MV-4-11 (cell line): ENCODE measurements around the gene MSH3.
"Not testable (repeated sequence)": the region's sequence is repeated elsewhere in the genome, so short reads cannot be mapped to it uniquely, and the experiment has no call there.

Source experiments
- DNase-seq: peaks from one replicate; lab custom pipeline; 2025; lab: John Stamatoyannopoulos, UW

MSH3 gene

DNA sequence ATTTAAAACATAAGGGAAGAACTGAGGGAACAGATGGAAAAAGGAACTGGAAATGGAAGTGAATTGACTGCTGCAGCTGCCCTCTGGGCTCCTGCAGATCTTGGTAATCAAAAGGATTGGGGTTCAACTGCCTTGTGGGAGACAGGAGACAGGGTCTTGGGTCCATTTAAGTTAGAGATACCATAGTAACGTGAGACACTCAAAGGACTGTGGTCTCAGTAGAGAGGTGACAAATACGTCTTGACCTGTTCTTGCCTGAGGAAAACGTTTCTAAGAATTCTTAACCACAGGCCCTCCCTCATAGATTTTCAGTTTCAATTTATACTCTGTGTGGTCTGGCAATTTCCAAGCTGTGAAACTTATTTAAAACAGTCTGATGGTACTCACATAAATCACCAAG, 101.2 kb downstream of the MSH3 start:
- peak; percentile 88 for DNase-seq

DNA sequence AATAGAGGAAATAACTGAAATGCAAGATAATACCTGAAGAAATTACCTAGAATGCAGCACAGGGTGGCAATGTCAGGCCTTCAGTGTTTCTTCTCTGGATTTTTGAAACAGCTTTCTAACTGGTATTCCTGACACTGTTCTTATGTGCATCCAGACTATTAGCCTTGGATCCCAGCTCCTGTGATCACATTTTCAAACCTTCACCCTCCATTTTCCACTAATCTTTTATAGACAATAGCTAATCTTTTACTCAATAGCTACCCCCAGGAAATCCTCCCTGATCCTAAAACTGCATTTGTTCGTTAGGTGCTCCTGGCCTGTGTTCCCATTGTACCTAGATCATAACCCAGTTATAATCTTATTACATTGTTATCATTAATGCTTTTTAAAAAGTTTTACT, 101.8 kb downstream of the MSH3 start:
- no peak for DNase-seq

DNA sequence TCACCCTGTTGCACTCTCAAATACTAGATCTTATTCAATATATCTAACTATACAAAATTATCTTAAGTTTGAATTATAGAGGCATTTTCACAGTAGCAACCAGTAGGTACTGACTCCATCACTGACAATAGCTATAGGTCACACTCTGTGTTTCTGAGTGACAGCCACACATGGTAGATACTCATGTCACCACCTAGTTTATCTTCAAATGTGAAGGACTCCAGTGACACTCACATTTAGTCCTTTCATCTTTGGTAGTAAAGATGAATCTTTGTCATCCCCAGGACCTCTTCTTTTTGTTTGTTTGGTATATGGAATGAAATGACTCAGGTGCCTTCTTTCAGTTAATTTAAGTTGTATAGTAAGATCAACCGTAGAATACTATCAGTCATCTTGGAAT, 102.8 kb downstream of the MSH3 start:
- DNase-seq, result no peak

DNA sequence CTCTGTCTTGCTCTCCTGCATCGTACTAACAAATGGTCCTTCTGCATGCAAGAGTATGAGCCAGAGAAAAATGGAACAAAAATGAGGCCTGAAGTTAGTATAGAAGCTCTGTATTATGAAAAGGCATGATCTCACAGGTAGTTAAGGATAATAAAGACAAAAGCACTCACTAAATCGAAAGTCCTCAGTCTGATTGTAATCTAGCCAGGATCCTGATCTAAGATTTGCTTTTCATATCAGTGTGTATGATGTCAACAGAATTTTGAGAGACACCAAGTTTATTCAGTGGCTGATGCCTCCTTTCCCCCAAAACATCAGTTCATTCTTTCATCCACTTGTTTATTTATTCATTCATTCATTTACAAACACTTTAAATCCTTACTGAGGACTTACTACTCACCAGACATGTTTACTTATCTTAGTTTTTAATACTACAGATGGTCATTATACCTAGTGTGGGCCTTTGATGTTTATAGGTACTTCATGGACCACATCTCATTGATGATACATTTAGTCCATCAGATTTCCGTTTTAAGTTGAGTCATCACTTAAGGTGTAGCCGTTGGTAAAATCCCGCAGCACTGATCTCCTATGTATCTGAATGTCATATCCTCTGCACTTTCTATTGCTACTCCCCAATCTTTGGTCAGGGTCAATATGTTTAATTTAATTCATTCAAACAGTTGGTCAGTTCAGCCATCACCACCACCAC, 105.6 kb downstream of the MSH3 start:
- no peak for DNase-seq

DNA sequence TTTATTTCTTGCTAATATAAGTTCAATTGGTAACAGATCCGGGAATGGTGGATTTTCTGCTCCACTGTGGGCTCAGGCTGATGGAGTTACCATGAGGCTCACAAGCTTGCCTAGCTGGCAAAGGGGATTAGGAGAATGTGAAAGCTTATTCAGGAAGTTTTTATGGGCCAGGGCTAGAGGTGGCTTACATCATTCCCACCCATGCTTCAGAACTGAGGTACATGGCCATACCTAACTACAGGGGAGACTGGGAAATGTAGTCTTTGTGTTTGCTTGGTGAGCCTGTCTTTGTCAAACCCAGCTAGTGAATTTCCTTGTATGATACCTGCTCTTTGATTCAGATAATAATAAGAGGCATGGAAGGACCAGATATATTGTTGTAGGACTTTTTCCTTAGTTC, 106.2 kb downstream of the MSH3 start:
- no peak for DNase-seq

DNA sequence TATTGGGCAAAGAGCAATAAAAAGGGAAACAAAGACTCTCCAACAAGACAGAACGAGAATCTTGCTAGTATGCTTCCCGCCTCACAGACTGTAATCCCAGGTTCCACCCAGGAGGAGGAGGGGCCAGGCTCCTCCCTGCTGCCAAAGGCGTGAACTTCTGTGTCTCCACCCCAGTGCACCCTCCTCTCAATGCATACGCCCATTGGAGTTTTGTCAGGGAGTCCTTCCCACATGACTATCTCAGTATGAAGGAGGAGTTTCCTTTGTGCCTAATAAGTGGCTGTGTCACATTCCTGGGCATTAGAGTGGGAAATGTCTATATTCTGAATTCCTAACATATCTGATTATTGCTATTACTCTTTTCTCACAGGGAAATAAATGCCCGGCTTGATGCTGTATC, 106.7 kb downstream of the MSH3 start:
- no peak for DNase-seq

DNA sequence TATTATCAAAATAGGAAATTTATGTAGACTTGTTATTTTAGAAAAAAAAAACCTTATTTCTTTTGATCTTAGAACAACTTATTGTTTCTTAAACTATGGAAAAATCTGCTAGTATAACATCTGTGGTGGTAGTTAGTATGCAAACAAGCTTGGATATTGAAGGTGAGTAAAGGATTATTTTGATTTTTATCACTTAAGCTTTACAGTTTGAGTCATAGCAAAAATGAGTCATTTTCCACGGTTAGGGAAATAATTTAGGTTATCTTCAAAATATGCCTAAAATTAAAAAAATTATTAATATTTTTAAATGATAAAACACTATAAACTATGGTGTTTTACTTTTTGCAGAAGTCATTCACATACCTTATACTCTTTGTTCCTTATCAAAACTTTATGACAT, 107.5 kb downstream of the MSH3 start:
- no peak for DNase-seq

DNA sequence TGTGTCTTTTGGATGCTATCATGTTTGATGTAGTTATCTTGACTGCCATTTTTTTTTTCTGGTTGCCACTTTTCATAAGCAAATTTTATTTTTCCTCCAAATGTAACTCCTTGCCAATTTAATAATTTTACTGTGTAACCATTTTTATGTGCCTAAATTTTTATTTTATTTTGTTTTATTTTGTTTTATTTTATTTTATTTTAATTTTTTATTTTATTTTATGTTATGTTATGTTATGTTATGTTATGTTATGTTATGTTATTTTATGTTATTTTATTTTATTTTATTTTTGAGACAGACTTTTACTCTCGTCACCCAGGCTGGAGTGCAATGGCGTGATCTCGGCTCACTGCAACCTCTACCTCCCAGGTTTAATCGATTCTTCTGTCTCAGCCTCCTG, 108.1 kb downstream of the MSH3 start:
- no peak for DNase-seq

DNA sequence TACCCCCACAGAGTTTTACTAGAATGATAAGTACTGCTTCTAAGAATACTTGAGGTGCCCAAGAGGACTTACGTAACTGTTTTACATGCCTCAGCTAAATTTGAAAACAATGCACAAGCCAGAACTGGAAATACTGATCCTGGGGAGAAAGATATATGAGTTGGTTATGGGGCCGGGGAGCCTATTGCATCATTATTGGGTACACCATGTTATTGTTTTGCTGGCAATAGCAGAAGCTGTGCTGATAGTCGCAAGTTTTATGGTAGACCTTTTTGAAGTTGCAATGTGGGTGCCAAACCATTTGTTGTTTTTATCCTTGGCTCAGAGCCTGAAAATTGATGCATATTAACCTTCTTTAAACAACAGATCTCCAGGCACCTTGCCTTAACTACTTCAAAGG, 108.8 kb downstream of the MSH3 start:
- peak; percentile 53 for DNase-seq

DNA sequence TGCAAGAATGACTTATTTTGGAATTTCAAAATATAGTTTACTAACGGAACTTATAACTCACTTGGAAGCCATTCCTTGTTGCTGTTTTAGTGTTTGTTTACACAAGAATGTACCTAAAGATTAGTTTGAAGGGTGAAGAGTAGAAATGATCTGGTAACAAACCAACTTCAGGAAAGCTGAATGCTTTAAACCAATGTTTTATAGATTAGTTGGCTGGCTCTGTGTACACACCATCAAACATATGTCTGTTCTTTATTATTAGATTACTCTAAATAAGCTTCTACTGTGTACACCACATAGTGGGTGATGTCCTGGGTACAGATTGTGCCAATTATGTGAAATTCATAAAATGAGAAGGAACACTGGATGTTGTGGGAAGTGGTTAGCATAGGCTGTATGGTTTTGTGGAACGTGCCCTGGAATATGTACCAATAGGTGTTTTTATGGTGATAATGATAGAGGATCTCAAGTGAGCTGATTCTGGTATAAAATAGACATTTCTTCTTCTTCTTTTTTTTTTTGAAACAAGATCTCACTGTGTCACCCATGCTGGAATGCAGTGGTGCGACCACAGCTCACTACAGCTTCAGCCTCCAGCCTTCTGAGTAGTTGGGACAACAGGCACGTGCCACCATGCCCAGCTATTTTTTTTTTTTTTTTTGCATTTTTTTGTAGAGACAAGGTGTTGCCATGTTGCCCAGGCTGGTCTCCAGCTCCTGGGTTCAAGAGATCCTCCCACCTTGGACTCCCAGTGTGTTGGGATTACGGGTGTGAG, 109.6 kb downstream of the MSH3 start:
- no peak for DNase-seq

DNA sequence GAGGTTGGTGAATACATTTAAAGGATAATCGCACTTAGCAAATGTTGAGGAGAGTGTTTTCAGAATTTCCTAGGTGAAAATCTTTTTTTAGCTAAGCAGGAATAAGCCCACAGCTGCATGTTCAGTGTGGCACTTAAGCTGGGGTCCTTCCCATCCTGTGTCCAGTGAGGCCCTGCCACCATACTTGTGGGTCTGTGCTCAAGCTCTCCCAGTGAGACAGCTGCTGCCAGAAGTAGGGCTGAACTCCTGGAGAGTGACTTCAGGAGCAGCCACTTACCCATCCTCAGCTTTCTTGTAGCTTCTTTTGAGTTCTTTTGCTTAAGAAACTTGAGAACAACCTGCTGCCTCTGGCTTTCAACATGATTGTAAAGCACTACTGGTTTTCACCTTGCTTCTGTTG, 110.3 kb downstream of the MSH3 start:
- no peak for DNase-seq

DNA sequence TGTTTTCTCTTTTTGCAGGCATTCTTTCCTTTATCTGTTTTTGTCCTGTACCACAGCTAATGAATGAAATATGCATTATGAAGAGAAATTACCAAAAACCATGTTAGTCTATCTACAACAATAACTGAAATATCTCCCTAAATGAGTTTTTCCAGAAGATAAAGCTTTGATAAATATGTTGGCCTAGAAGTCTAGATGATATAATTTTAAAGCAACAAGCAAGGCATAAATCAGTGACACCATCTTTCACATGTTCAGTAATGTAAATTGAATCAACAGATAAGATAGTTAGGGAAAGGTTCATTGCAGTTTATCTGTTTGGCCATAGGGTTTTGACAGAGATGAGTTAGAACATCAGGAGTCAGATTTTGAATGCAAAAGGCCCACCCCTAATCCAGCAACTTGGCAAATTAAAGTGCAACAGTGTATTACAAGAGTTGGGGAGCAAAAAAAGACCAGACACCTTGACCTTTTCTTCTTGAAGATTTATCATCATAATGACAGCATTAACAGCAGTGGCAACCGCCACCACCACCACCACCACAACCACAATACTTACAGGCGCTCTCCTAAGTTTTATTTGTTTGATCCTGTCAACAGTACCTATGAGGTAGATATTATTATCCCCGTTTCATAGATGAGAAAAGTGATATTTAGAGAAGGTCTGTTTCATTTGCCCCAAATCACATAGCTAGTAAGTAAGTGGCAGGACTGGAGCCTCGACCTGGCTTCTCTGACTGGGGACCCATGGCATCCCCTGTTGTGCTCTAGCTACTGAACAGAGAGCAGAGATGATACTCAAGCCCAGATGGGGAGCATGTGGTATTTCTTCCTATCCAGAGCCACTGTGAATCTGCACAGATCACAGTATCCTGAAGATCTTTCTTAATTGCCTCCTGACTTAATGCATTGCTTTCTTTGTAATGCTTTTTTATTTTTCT, 123.2 kb downstream of the MSH3 start:
- no peak for DNase-seq

DNA sequence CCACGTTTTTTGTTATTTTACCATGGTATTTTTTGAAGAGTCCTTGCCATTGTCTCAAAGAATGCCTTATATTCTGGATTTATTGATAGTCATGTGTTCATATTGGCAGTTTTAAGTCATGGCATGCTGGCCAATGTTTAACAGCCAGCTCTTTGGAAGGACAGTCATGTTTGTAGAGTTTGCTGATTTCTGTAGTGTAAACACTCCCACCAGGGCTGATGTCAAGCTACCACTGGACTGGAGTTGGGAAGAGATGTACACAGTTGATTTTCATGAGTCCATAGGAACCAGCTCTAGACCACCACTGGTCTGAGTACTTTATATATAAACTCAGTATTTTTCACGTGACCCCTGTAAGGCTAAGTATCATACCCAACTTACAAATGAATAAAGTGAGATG, 125.6 kb downstream of the MSH3 start:
- no peak for DNase-seq

DNA sequence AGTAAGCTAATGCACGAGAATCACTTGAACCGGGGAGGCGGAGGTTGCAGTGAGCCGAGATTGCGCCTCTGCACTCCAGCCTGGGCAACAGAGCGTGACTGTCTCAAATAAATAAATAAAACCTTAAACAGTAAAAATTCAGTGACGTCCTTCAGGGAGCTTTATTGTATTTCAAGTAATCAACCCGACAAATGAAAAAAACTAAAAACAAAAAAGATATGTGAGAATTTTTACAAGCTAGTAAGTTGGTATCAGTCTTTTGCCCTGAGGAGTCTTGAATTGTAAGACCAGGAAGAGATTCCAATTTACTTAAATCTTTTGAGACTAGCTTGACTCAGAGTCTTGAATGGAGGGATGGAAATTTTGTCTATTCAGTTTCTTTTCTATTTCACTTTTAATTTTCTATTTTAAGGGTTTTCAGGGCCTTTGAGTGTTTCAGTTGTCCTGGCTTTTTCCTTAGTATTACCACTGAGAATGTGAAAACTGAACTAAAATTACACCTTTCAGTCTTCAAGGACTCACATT, 126.4 kb downstream of the MSH3 start:
- no peak for DNase-seq

DNA sequence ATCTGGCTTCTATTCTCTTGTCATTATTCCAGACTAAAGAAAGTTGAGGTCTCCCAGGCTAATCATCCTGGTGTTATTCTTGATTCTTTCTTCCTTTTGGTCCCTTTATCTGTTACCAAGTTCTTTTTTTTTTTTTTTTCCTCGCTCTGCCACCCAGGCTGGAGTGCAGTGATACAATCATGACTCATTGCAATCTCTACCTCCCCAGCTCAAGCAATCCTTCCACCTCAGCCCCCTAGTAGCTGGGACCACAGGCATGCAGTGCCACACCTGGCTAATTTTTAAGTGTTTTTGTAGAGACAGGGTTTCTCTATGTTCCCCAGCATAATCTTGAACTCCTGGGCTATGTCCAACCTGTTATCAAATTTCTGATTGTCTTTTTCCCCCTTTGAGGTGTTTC, 126.9 kb downstream of the MSH3 start:
- DNase-seq, result no peak

DNA sequence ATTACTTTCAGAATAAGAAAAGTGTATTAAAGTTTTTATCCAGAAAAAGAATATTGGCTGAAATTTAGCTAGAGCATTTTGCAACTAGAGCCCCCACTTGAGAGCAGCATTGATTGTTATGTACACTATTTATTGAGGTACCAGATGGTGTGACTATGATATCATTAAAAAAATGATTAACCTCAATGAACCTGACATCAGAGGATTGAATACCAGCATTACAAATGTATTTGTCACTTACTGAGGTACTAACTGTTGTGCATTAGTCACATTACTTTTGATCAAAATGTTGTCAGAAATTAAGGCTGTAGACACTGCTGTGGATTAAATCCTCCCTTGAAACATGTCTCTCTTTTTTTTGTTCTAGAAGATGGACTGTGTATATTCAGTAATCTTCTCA, 128.2 kb downstream of the MSH3 start:
- no peak for DNase-seq

DNA sequence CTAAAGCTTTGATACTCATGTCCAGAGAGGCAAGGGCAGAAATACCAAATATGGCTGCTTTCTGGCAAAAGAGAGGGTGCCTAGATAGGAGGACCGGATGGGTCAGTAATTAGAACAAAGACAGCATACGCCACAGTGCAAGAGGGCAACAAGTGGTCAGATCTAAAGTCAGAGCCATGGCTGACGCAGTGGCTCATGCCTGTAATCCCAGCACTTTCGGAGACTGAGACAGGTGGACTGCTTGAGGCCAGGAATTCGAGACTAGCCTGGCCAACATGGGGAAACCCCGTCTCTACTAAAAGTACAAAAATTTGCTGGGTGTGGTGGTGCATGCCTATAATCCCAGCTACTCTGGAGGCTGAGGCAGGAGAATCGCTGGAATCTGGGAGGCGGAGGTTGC, 129.3 kb downstream of the MSH3 start:
- DNase-seq, result not testable (repeated sequence)

DNA sequence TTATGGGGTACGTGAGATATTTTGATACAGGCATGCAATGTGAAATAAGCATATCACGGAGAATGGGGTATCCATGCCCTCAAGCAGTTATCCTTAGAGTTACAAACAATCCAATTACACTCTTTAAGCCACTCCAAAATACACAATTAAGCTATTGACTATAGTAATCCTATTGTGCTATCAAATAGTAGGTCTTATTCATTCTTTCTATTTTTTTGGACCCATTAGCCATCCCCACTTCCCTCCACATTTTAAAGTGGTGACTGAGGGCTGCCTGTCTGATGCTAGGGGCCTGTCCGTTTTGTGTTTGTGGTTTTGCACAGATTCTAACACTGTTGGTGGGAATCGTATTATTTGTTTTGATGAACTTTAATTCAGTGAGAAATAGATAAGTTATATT, 130.0 kb downstream of the MSH3 start:
- no peak for DNase-seq

DNA sequence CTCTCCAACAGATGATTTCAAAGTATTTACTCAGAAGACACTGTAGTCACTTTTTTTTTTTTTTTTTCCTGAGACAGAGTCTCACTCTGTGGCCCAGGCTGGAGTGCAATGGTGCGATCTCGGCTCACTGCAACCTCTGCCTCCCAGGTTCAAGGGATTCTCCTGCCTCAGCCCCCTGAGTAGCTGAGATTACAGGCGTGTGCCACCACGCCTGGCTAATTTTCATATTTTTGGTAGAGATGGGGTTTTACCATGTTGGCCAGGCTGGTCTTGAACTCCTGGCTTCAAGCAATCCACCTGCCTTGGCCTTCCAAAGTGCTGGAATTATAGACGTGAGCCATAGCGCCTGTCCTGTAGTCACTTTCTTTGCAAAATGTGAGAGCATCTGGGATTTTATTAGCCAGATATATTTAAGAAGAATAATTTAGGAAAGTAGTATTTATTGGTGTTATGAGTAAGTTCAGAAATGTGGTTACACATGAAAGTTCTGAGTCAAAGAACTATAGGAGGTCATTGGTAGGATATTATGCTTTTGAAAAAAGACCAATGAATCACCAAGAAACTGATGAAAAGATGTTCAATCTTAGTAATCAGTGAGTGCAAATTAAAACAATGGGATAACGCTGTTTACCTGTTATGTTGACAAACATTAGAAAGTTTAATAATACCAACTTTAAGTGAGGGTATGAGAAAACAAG, 135.0 kb downstream of the MSH3 start:
- DNase-seq, result not testable (repeated sequence)

DNA sequence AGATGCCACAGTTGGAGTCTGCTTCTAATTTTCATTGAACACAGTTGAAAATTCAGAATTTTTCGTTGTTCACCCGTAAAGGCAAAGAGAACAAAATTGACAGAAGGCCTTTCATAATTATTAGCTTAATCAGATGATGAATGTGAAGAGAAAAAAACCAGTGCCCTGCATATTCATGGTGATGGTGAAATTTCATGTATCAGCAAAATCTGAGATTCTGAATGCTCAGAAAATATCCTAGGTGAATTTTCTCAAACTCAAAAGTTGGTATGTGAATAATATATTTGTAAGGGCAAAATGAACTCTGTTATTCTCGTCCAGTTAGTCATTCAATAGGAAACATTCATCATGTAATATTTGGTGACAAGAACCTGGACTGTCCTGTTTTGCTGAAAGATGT, 136.2 kb downstream of the MSH3 start:
- no peak for DNase-seq

DNA sequence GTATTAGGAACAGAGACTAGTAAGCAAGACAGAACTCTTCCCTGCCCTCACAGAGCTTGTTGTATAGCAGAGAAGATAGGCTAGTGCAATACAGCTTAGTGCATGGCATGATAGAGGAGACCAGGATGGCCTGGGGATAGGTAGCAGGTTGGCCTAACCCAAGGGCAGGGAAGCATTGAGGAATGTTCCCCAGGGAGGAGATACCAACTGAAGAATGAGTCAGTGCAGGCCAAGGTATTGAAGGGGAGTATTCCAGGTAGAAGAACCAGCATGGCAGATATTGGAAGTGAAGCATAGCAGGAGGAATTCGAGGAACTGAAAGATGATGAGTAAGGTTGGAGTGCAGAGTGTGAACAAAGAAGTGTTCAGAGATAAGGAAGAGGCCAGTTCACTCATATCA, 138.9 kb downstream of the MSH3 start:
- peak; percentile 39 for DNase-seq

DNA sequence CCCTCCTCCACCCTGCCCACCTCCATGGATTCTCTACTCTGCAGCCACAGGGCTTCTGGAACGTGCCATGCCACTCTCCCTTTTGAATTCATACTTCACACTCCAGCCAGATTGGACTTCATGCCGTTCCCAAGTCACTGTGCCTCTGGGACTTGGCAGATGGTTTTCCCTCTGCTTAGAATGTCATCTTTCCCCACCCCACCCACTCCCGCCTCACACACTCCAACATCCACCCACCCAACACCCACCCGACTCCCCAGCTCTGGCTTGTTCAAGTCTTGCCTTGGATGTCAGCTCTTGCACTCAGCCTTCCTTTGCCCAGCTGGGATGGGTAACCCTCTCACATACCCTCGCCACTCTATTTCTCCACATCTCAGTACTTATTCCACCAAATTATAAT, 142.4 kb downstream of the MSH3 start:
- no peak for DNase-seq
